ENCODE measurements around the gene PGBD1. TPM values are rescaled to one million over a fixed set of nuclear protein-coding genes. Genes with fewer than 3 reads are reported as not detected.

The PGBD1 gene
- total and polyA plus RNA-seq, 2 of the 13 experiments (the other 11 are each of a cell fraction or from before 2014, with no cell fraction given), result 3.6 to 6.9 TPM

DNA sequence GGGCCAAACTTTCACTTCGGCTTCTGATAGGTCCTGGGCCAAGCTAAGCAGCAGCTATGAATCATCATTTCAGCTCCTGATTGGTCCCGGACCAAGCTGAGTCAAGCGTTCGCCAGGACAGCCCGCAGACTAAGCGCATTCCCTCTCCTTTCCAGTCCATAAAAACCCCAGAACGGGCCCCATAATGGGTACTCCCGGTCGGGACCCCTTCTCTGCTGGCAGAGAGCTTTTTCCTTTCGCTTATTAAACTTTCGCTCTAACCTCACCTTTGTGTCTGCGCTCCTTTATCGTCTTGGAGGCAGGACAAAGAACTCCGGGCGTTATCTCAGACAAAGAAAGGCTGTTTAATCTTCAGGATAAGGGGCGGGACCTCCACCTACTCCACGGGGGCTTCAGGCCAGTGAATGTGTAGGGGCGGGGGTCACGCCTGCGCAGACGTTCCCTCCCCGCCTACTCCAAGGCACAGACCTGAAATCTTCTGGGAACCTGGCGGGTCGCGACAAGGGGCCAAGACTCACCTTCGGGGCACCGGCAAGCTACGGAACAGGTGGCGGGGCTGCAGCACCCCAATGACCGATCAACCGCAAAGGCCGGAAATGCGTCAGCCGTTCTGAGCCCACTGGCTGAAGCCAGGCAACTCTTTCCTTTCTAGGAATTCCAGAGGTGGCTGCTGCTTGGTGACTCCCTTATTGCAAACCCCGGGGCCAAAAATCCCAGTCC, 54.4 kb downstream of the PGBD1 start, which contains the start of gene ZSCAN31 (continued):
- TF ChIP-seq KLF16 (CRISPR knock-in tag; IDR thresholded peaks at IDR 0.05) (peak in 1 of 2 experiments; percentile 77; a peak in 2 of 4 replicates), ZMAT3 (CRISPR knock-in tag; conservative IDR thresholded peaks at IDR 0.05) (no peak; the same call in 1 of the 2 replicates), KLF13 (CRISPR knock-in tag; IDR thresholded peaks at IDR 0.05) (no peak), HOXA9 (CRISPR knock-in tag; IDR thresholded peaks at IDR 0.05; ENCODE audit: borderline replicate concordance) (no peak), ZNF660 (CRISPR knock-in tag; IDR thresholded peaks at IDR 0.05; ENCODE audit: borderline replicate concordance, low read depth) (no peak), HOXA3 (CRISPR knock-in tag; IDR thresholded peaks at IDR 0.05) (peak; percentile 79), RARG (CRISPR knock-in tag; IDR thresholded peaks at IDR 0.05; ENCODE audit: low read depth) (peak; percentile 75; the same call in 1 of the 2 replicates), ZNF430 (CRISPR knock-in tag; IDR thresholded peaks at IDR 0.05) (peak; percentile 81), CBX5 (CRISPR knock-in tag; IDR thresholded peaks at IDR 0.05; ENCODE audit: borderline replicate concordance) (peak; percentile 32; the same call in 1 of the 2 replicates), ELF3 (CRISPR knock-in tag; IDR thresholded peaks at IDR 0.05) (peak; percentile 11; the same call in 1 of the 2 replicates), HMGA1 (CRISPR knock-in tag; conservative IDR thresholded peaks at IDR 0.05) (no peak), ZSCAN22 (CRISPR knock-in tag; IDR thresholded peaks at IDR 0.05) (no peak), CBFB (CRISPR knock-in tag; IDR thresholded peaks at IDR 0.05) (peak; percentile 75), TBX2 (CRISPR knock-in tag; IDR thresholded peaks at IDR 0.05; ENCODE audit: borderline replicate concordance) (peak; percentile 48; the same call in 1 of the 2 replicates), CC2D1A (CRISPR knock-in tag; IDR thresholded peaks at IDR 0.05) (no peak), NR1H2 (CRISPR knock-in tag; IDR thresholded peaks at IDR 0.05; ENCODE audit: borderline replicate concordance, low read depth) (no peak), MTA1 (CRISPR knock-in tag; IDR thresholded peaks at IDR 0.05; ENCODE audit: borderline replicate concordance) (peak; percentile 93), ZNF317 (CRISPR knock-in tag; IDR thresholded peaks at IDR 0.05) (peak; percentile 75; the same call in 1 of the 2 replicates), DNMT3B (CRISPR knock-in tag; conservative IDR thresholded peaks at IDR 0.05) (no peak), ARNT (IDR thresholded peaks at IDR 0.05) (no peak), BHLHE40 (IDR thresholded peaks at IDR 0.05; ENCODE audit: low read length) (no peak), PCBP2 (optimal IDR thresholded peaks at IDR 0.05; ENCODE audit: low read depth, low read length, poor library complexity, severe bottlenecking) (no peak)
- TF ChIP-seq, protein P1, sequence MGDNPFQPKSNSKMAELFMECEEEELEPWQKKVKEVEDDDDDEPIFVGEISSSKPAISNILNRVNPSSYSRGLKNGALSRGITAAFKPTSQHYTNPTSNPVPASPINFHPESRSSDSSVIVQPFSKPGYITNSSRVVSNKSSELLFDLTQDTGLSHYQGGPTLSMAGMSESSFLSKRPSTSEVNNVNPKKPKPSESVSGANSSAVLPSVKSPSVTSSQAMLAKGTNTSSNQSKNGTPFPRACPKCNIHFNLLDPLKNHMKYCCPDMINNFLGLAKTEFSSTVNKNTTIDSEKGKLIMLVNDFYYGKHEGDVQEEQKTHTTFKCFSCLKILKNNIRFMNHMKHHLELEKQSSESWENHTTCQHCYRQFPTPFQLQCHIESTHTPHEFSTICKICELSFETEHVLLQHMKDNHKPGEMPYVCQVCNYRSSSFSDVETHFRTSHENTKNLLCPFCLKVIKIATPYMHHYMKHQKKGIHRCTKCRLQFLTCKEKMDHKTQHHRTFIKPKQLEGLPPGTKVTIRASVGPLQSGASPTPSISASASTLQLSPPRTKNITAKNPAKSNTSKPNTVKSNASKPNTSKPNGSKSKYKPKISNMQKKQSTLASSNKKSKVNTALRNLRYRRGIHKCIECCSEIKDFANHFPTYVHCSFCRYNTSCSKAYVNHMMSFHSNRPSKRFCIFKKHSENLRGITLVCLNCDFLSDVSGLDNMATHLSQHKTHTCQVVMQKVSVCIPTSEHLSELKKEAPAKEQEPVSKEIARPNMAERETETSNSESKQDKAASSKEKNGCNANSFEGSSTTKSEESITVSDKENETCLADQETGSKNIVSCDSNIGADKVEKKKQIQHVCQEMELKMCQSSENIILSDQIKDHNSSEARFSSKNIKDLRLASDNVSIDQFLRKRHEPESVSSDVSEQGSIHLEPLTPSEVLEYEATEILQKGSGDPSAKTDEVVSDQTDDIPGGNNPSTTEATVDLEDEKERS (CRISPR knock-in tag; IDR thresholded peaks at IDR 0.05), result peak; percentile 14; the same call in 1 of the 2 replicates
- TF ChIP-seq, protein P2, sequence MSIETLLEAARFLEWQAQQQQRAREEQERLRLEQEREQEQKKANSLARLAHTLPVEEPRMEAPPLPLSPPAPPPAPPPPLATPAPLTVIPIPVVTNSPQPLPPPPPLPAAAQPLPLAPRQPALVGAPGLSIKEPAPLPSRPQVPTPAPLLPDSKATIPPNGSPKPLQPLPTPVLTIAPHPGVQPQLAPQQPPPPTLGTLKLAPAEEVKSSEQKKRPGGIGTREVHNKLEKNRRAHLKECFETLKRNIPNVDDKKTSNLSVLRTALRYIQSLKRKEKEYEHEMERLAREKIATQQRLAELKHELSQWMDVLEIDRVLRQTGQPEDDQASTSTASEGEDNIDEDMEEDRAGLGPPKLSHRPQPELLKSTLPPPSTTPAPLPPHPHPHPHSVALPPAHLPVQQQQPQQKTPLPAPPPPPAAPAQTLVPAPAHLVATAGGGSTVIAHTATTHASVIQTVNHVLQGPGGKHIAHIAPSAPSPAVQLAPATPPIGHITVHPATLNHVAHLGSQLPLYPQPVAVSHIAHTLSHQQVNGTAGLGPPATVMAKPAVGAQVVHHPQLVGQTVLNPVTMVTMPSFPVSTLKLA (IDR thresholded peaks at IDR 0.05), result no peak
- TF ChIP-seq, protein P3, sequence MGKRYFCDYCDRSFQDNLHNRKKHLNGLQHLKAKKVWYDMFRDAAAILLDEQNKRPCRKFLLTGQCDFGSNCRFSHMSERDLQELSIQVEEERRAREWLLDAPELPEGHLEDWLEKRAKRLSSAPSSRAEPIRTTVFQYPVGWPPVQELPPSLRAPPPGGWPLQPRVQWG (CRISPR knock-in tag; IDR thresholded peaks at IDR 0.05; ENCODE audit: borderline replicate concordance, low read depth), result no peak
- TF ChIP-seq, protein P4, sequence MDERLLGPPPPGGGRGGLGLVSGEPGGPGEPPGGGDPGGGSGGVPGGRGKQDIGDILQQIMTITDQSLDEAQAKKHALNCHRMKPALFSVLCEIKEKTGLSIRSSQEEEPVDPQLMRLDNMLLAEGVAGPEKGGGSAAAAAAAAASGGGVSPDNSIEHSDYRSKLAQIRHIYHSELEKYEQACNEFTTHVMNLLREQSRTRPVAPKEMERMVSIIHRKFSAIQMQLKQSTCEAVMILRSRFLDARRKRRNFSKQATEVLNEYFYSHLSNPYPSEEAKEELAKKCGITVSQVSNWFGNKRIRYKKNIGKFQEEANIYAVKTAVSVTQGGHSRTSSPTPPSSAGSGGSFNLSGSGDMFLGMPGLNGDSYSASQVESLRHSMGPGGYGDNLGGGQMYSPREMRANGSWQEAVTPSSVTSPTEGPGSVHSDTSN (CRISPR knock-in tag; IDR thresholded peaks at IDR 0.05), result no peak

Data from HepG2 (cell line).